ENCODE results near the gene KCNQ1OT1.

The KCNQ1OT1 gene

DNA sequence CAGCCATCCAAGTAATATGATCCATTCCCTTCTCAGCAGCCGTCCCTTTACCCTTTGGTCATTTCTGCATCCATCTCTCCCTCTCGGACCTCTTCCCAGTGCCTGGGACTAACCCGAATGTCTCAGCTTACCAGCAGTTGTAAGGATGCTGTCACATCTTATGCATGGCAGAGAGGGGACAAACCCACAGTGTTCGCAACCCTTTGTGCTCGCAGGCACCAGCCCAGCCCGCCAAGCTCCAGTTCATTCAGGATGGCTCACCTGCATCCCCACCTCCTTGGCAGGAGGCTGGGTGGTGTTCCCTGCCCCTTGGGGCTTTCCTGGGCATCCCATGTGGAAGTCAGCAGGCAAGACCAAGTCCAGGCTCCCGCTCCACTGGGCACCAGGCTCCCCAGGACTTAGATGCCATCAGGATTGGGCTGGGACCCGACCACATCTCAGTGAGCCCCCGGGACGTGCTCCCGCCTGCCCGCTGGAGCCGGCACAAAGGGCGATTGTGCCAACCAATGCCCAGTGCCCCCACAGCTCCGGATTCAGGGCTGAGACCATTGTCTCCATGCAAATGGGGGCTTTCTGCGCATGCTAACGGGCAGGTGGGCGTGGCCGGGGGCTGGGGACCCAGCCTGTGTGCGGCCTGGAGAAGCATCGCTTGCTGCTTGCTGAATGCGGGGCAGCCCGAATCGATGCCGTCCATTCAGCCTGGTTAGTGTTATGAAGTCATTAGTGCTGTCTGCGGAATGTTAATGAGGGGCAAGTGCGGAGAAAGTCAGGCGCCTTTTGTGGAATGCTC is 108.6 kb downstream of the KCNQ1OT1 start:
- DNase-seq: no peak

DNA sequence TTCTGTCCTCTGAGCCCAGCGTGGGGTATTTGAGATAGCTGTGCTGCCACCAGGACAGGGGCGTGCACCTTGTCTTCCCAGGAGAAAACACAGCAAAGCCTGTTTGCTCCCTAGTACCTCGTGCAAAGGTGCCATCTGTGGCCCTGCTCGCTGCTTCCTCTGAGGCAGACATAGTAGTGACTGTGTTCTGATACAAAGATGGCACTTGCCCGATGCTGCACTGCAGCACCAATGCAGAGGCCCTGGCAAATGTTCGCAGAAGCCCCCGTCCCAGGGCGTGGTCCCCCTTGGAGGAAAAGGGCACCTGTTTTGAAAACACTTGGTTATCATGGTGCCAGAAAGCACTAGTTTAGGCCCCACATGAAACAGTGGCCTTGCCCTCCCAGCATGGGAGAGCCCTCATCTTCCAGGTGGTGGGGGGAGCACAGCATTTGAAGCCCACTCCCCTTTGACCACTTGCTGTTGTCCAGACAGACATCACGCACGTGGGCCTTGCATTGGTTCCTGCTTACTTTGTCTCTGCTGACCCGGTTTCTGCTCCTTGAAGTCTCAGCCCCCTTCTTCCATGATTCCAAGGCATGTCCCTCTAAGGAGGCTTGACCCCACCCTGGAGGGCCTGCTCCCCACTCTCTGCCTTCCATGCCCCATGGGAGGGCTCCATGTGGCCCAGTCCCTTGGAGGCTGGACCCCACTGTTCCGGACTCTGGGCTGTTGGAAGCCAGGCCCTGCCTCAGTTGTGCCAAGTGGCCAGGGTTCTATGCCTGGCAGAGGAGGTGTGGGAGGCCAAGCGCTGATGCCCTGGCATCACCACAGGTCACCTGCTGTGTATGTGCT is 109.4 kb downstream of the KCNQ1OT1 start:
- DNase-seq: no peak

- DNase-seq: no peak
Measured at GRCh38 chr11:2589538-2589934, 110.3 kb downstream of the KCNQ1OT1 start.

DNA sequence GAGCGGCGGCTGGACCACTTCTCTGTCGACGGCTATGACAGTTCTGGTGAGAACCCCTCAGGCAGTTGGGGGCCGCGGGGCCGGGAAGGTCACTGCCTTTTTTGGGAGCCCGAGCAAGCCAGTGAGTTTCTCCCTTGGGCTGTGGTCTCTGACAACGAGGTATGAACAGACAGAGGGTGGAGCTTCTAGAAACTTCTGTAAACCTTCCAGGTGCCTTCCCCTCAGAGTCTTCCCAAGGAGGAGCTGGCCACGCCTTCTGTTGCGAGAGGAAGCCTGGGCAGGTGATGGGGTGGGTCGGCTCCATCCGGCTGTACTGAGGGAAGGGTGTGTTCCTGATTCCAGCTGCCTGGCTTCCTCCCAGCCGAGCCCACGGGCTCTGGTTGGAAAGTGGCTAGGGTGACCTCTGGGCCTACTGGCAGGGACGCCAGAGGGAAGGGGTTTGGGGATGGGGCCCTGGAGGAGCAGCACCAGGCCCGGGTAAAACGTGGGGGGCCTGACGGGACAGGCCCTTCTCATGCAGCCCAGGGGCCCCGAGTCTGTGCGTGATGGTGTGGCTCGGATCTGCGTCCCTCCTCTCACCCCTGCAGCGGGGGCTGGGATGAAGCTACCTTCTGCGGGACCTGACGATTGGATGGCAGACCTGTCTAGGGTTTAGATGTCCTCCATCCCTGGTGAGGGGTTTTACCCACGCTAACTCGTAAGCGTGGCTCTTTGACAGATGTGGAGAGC is 110.8 kb downstream of the KCNQ1OT1 start:
- no peak for DNase-seq

- DNase-seq: no peak
Measured at GRCh38 chr11:2587976-2588748, 111.6 kb downstream of the KCNQ1OT1 start.

DNA sequence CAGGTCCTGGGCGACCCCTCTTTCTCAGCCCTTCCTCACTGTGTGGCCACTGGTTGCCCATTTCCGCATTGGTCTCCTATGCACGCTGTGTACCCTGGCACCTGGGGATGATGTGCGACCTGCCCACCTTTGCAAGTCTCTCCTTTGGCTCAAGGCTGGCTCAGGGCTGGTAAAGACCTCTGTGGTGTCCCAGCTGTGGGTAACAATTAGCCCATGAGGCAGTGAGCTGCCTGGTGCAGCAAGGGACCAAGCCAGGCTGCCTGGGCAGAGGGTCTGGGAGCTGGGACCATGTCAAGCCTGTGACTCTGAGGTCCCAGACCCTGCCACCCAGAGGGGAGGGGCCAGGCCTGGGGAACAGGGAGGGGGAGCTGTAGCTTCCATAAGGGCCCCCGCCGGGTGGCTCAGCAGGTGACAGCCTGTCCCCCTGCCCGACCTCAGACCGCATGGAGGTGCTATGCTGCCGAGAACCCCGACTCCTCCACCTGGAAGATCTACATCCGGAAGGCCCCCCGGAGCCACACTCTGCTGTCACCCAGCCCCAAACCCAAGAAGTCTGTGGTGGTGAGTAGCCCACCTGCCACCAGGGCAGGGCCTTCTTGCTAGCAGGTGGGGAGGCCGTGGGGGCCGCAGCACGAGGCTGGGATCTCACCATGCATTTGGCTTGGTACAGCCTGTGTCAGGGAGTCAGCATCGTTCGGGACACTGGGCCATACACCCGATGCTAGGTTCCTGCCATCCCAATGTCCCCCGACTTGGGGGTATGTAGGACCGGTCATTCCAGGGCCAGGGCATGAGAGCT is 112.5 kb downstream of the KCNQ1OT1 start:
- no peak for DNase-seq

GRCh38 chr11:2586793-2587131 is 113.0 kb downstream of the KCNQ1OT1 start:
- no peak for DNase-seq

GRCh38 chr11:2586087-2586792 is 113.6 kb downstream of the KCNQ1OT1 start:
- DNase-seq: no peak

GRCh38 chr11:2585566-2586086 is 114.2 kb downstream of the KCNQ1OT1 start:
- no peak for DNase-seq

- no peak for DNase-seq
Measured at GRCh38 chr11:2584812-2585565, 114.8 kb downstream of the KCNQ1OT1 start.

DNA sequence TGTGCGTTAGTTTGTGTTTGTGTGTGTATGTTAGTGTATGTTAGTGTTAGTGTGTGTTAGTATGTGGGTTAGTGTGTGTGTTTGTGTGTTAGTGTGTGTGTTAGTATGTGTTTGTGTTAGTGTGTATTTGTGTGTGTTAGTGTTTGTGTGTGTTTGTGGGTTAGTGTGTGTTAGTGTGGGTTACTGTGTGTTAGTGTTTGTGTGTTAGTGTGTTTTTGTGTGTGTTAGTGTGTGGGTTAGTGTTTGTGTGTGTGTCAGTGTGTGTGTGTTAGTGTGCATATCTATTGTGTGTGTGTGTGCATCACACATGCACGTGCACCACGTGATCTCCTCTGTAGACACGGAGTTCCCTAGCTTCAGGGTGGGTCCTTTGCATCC is 115.4 kb downstream of the KCNQ1OT1 start:
- DNase-seq: no peak

DNA sequence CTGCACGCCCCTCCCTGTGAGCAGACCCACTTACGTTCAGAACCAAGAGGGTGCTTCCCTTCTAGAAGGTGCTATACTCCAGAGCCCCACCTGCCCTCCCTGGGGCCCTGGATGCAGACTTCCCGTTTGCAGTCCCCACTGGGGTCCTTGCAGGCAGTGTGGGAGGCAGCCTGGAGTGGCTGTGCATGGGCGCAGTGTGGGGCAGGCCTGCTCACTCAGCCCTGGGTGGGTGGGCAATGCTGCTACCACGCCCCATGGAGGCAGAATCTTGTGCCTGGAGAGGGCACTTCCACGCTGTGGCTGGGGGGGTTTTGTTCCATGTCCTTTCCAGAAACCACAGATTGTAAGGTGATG is 116.2 kb downstream of the KCNQ1OT1 start:
- no peak for DNase-seq

DNA sequence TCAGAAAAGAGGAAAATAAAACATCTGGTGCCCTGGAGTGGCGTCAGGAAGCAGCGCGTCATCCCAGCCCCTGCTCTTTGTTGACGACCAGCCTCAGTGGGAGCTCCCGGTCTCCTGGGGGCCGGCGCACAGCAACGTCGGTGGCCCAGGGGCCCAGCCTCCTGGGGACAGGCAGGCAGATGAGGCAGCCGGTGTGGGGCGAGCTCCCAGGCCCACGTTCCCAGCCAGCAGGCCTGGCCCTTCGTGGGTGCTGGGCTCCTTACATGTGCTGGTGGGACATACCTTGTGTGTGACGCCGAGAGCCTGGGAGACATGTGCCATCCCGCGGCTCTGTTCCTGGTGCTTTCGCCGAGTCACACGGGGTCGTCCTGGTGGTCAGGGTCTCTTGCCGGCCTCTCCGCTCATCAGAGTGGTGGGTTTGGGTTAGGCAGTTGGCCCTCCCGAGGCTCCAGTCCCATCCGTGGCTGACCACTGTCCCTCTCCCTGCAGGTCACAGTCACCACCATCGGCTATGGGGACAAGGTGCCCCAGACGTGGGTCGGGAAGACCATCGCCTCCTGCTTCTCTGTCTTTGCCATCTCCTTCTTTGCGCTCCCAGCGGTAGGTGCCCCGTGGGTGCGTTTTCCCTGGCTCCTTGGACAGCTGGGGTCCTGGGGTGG is 116.7 kb downstream of the KCNQ1OT1 start:
- DNase-seq: no peak

GRCh38 chr11:2582351-2582945 is 117.3 kb downstream of the KCNQ1OT1 start:
- no peak for DNase-seq

DNA sequence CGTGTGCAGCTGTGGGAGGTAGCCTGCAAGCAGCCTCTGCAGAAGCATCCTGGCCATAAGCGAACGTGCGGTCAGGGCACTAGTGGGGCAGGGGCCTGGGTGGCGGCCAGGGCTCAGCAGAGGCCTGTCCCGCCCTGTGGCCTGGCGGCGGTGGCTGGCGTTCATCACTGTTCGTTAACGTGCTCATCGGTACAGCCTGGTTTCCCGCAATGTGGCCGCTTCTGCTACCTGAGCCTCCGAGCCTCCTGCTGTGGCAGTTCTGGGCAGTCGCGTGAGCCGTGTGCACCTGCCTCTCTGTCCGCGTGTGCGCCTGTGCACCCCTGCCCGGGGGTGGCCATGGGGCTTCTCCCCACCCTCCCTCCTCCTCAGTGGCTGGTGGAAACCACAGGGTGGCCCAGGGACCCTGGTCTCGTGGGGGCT is 117.9 kb downstream of the KCNQ1OT1 start:
- no peak for DNase-seq

GRCh38 chr11:2581151-2581930 is 118.5 kb downstream of the KCNQ1OT1 start:
- DNase-seq: no peak

- DNase-seq: no peak
Measured at GRCh38 chr11:2580571-2581001, 119.2 kb downstream of the KCNQ1OT1 start.

GRCh38 chr11:2580061-2580421 is 119.8 kb downstream of the KCNQ1OT1 start:
- DNase-seq: no peak
